ENCODE data around the gene VILL. TPM values are rescaled to one million over a fixed set of nuclear protein-coding genes. Genes with fewer than 3 reads are reported as not detected.

Gene VILL
- total RNA-seq, 1 experiment from 2014 or later = 7.1 TPM

DNA sequence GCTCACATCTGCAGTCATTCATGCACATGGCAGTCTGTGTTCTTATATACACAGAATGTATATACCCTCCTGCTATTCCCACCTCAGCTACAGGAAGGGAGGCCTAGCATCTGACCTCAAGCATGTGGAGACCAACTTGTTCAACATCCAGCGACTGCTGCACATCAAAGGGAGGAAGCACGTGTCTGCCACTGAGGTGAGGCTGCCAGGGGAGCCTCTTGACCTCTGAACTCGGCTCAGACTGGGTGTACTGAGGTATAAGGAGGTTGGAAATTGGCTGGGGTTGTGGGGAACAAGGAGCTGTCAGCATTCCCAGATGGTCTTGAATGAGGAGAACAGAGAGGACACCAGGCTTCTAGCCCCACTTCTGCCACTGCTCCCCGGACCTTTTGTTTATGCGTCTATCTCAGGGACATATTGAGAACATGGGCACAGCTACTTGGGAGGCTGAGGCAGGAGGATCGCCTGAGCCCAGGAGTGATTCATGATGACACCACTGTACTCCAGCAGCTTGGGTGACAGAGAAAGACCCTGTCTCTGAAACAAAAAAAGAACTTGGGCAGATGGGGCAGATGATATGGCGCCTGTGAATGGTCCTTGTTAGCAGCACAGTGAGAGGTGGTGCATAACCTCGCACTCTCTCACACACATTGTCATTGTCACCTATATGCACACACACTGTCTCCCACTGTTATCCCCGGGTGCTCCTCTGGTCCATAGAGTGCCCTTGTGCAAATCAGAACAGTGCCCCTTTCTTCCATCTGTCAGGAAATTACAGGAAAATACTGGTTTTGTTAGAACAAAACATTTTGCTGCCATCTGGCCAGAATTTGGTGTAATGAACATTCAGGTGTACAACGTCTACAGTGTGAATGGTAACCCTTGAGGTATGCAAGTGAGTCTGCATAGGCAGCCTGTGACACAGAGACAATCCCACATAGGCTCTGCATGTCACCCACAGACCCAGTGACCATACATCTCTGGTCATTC is 5.4 kb downstream of the VILL start:
- DNase-seq (ENCODE audit: low spot score) = peak; percentile 93

DNA sequence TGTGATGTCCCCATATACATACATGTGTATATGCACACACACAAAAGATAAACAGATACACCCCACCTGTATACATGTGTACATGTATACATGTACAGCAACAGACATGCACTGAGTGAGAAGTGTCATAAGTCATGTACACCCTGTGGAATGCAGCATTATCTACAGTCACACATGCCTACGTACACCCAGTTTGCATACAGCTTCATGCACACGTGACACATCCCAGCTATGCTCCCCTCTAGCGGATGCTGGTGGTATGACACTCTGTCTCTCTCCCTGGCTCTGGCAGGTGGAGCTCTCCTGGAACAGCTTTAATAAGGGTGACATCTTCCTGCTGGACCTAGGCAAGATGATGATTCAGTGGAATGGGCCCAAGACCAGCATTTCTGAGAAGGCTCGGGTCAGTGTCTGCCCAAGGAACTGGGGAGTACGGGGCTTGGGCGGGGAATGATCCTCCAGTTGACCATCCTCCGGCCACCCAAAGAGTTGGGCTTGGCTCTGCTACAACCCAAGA is 6.3 kb downstream of the VILL start:
- DNase-seq (ENCODE audit: low spot score) = peak; percentile 77
- in situ Hi-C loops (cut with HindIII; ENCODE audit: low sequenced_read_pairs) = no loop called here

More for the DNA sequence above, 5.4 kb downstream of the VILL start:
- in situ Hi-C loops (cut with HindIII; ENCODE audit: low sequenced_read_pairs) = no loop called here

DNA sequence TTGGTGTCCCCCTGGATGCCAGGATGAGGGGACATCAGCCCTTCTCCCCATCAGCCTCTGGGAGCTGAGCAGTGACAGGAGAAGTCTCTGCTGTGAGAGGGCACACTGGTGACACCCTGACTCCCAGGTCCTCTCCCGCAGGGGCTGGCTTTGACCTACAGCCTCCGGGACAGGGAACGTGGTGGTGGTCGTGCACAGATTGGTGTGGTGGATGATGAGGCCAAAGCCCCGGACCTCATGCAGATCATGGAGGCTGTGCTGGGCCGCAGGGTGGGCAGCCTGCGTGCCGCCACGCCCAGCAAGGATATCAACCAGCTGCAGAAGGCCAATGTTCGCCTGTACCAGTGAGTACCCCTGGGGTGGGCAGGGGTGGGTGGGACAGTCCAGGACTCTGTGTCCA is 6.8 kb downstream of the VILL start:
- DNase-seq (ENCODE audit: low spot score) = no peak
- in situ Hi-C loops (cut with HindIII; ENCODE audit: low sequenced_read_pairs) = no loop called here

DNA sequence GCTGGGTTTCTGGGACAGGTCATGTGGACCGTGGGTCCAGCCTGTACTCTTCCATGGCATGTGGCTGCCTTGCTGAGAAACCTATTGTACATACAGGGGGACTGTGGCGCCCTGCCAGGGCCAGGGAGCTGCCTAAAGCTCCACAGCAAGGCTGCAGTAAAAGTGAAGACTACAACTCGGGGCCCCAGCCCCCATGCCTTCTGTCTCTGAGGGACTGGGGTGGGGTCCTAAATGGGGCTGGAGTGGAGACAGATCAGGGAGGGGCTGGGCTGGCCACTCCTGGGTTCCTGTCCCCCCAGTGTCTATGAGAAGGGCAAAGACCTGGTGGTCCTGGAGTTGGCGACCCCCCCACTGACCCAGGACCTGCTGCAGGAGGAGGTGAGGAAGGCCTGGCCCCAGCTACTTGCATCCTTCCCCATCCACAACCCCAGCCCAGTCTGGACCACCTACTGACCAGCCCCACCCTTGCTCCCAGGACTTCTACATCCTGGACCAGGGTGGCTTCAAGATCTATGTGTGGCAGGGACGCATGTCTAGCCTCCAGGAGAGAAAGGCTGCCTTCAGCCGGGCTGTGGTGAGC is 7.3 kb downstream of the VILL start:
- DNase-seq (ENCODE audit: low spot score) = no peak
- in situ Hi-C loops (cut with HindIII; ENCODE audit: low sequenced_read_pairs) = no loop called here

DNA sequence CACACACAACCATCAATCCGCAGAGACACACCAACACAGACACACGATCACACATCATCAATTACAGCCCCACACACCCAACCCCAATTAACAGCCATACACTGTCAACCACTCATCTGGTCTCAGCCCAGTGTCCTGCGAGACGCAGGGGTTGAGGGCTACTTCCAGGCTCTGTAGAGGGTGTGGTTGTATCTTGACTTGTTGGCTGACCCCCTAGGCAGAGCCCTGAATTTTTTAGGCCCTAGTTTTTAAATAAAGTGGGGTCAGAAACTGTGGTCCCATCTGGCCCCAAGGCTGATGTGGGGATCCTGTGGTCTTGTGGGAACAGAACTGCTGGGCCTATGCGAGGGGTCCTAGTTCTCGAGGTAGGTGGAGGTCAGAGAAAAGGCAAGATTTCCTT is 9.2 kb downstream of the VILL start:
- no peak for DNase-seq (ENCODE audit: low spot score)
- in situ Hi-C loops (cut with HindIII; ENCODE audit: low sequenced_read_pairs) = no loop called here

DNA sequence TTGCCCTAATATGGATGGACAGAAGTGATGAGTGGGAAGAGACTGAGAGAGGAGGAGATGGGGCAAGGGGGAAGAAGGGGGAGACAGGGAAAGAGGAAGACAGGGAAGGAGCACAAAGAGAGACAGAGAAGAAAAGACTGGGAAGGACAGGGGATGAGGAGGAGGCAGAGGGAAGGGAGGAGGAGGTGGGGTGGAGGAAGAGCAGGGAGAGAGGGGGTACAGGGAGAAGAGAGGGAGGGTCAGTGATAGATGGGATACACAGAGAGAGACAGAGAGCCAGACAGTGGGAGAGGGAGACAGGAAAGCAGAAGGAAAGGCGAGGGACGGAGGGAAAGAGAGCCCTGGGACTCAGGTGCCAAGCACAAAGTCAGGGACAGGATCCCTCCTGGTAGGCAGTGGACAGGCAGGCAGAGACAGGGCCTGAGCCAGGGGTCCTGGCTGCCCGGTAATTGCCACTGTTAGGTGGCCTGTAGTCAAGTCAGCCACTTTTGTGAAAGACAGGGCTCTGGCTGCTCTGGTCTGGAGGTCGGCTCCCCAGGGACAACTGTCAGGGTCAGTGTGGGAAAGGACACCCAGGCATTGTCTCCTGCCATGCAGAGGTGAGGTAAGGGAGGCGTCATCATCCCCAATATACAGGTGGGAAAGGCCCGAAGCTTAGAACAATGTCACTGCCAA is 9.8 kb downstream of the VILL start:
- DNase-seq (ENCODE audit: low spot score) = no peak
- in situ Hi-C loops (cut with HindIII; ENCODE audit: low sequenced_read_pairs) = no loop called here

DNA sequence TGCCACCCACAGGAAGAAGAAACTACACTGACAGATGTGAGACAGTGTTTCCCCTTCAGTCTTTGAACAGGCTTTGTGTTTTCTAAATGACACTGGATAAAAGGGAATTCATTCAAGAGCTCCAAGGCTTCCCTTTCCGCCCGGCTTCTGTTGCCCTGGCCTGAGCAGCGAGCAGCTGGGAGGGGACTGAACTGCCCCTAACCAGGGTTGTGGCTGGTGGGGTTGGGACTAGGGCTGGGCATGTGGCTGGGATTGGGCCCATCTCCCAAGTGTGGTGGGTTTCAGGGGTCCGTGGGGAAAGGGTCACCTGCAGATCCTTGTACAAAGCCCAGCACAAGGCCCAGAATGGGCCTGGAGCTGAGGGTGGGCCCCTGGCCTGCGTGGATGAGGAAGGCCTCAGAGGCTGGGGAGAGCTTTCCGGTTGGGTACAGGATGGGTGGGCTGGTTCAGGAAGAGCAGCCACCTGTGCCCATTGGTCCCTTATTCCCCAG is 10.4 kb downstream of the VILL start:
- no peak for DNase-seq (ENCODE audit: low spot score)
- in situ Hi-C loops (cut with HindIII; ENCODE audit: low sequenced_read_pairs) = no loop called here

DNA sequence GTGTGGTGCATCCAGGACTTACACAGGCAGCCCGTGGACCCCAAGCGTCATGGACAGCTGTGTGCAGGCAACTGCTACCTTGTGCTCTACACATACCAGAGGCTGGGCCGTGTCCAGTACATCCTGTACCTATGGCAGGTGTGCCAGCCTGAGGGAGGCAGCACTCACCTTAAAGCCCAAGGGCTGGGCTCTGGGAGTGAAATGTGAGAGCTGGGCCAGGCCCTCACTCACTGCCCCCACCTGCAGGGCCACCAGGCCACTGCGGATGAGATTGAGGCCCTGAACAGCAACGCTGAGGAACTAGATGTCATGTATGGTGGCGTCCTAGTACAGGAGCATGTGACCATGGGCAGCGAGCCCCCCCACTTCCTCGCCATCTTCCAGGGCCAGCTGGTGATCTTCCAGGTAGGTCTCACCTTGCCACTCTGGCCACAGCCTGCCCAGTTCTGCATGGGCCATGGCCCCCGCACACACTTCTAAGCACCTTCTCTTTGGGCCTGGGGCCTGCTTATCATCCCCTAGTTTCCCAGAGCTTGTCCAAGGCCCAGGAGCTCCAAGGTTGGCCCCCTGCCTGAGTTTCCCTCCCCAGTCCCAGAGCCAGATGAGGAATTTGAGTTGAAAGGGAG is 11.0 kb downstream of the VILL start:
- in situ Hi-C loops (cut with HindIII; ENCODE audit: low sequenced_read_pairs) = no loop called here
- DNase-seq (ENCODE audit: low spot score) = no peak

DNA sequence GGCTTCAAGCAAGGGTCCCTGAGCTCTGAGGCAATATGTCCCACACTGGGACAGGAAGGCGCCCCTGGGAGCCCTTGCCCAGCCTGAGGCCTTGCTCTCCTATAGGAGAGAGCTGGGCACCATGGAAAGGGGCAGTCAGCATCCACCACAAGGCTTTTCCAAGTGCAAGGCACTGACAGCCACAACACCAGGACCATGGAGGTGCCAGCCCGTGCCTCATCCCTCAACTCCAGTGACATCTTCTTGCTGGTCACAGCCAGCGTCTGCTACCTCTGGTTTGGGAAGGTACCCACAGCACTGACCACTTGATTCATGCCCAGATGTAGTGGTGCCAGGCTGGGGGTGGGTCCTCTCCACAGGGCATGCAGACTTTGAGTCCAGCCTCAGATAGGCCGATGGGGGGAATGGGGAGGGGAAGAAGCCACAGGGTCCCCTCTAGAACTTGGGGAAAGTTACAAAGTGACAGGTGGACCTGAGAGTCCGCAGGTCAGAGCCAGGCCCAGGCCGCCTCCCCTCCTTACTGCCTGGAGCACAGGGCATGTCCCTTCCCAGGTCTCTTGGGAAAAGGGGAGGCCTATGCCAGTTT is 11.8 kb downstream of the VILL start:
- no peak for DNase-seq (ENCODE audit: low spot score)
- in situ Hi-C loops (cut with HindIII; ENCODE audit: low sequenced_read_pairs) = no loop called here

DNA sequence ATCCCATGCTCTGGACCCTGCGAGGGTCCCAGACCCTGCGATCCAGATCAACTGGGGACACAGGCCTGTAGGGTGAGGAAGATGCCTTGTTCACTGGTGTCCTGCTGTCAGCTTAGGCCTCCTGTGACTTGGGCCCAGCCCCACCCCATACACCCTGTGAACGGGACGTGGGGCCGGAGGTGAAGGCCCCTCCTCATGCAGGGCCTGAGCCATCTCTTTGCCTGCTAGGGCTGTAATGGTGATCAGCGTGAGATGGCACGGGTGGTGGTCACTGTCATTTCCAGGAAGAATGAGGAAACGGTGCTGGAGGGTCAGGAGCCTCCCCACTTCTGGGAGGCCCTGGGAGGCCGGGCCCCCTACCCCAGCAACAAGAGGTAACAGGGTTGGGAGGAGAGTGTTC is 12.4 kb downstream of the VILL start:
- in situ Hi-C loops (cut with HindIII; ENCODE audit: low sequenced_read_pairs) = no loop called here

DNA sequence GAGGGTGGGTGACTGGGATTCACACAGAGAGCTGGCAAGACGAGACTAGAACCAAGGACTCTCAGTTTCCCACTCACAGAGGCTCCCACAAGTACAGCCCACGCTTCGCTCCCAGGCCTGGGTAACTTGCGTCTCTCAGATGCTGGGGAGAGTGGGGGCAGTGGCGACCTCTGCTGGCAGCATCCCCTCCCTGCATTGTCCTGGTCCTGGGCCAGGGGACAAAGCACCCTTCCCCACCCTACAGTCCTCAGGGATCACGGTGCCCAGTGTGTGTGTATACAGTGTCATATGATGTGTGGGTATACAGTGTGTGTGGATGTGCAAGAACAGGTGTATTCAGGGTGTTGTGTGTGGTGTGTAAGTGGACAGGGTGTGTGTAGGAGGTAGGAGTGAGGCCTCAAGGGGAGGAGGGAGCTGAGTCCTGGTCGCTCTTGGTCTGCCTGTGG is 12.8 kb downstream of the VILL start:
- DNase-seq (ENCODE audit: low spot score) = peak; percentile 39
- in situ Hi-C loops (cut with HindIII; ENCODE audit: low sequenced_read_pairs) = no loop called here

More for the DNA sequence above, 12.4 kb downstream of the VILL start:
- no peak for DNase-seq (ENCODE audit: low spot score)

DNA sequence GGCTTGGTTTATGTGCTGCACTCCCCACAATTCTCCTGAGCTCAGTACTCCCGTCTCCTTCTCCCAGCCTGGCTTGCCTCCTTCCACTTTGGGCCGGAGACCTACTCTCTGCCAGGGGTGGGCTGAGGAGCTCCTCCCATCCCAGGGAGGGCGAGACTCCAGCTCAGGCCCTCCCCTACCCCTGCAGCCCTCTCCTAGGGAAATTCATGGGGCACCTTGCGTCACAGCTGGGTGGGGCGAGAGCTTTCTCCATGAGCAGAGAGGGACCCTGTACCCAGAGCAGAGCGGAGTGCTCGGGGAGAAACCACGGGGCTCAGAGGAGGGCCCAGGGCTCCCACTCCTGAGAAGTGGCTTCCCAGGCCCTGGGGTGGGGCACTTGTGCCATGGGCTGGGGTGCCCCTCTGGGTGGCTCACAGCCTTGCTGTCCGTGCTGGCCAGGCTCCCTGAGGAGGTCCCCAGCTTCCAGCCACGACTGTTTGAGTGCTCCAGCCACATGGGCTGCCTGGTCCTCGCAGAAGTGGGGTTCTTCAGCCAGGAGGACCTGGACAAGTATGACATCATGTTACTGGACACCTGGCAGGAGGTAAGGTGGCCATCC is 13.3 kb downstream of the VILL start:
- no peak for DNase-seq (ENCODE audit: low spot score)
- in situ Hi-C loops (cut with HindIII; ENCODE audit: low sequenced_read_pairs) = no loop called here

DNA sequence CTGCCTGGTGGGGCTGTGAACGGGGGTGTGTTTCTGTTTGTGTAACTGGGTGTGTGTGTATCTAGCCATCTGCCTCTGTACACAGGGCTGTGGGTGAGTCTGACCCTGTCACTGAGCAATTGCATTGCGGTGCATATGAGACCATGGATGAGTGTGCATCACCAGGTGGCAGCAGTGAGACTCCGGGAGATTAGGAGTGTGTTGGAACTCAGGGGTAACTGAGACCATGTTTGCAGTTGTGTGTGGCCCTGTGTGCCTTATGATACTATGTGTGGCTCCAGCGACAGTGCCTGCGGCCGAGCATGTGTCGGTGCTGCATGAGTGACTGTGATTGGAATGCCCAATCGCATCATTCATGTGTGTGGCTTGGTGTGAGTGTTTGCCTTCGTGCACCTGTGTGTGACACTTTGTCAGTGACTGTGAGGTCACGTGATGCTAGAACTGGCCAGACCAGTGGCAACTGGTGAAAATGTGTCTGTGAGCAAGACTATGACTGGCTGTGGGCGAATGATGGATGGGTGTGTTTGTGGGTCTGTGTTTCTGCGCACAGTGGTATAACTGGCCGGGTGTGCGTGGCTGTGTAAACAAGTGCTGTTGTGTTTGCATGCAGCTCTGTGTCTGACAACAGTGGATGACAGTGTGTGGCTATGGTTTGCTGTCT is 14.0 kb downstream of the VILL start:
- in situ Hi-C loops (cut with HindIII; ENCODE audit: low sequenced_read_pairs) = no loop called here
- peak; percentile 79 for DNase-seq (ENCODE audit: low spot score)

DNA sequence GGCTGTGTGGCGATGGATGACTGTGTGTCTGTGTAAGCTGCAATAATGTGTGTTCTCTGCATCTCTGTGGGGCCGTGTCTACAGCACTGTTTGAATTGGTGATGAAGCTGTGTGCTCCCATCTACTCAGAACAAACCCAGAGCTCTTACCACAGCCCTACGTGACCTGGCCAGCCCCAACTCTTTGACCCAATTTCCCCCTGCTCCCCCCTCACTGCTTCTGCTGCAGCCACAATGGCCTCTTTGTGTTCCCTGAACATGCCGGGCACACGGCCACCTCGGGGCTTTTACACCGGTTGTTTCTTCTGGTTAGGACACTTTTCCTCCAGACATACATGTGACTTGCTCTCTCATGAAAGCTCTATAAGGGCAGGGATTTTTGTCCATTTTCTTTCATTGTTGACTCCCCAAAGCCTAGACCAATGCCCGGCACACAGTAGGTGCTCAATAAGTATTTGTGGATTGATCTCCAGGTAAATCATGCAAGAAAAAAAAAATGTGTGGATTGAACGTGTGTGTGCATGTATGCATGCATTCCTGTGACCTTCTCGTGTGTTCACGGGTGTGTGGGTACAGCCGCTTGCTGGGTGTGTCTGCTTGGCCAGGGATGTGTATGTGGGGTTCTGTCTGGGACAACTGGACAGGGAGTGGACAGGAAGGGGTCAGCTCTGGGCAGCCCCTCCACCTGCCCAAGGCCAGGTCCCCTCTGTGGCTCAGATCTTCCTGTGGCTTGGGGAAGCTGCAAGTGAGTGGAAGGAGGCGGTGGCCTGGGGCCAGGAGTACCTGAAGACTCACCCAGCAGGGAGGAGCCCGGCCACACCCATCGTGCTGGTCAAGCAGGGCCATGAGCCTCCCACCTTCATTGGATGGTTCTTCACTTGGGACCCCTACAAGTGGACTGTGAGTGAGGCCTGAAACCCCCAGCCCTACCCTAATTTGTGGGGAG is 14.8 kb downstream of the VILL start:
- DNase-seq (ENCODE audit: low spot score) = peak; percentile 58
- in situ Hi-C loops (cut with HindIII; ENCODE audit: low sequenced_read_pairs) = no loop called here

DNA sequence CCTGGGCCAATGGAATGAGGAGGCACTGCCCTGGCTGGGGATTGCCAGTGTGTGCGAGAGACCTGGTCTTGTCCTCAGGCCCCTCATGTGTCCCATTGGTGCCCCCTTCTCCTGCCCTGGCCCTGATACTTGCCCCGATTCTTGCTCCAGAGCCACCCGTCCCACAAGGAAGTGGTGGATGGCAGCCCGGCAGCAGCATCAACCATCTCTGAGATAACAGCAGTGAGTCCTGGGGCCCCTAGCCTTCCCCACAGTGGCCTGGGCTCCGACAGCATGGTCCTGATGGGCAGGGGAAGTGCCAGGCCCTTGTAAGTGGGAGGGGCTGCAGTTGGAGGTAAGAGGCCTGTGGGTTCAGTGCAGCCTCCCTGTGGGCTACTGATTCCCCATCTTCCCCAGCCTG is 15.4 kb downstream of the VILL start:
- in situ Hi-C loops (cut with HindIII; ENCODE audit: low sequenced_read_pairs) = no loop called here

DNA sequence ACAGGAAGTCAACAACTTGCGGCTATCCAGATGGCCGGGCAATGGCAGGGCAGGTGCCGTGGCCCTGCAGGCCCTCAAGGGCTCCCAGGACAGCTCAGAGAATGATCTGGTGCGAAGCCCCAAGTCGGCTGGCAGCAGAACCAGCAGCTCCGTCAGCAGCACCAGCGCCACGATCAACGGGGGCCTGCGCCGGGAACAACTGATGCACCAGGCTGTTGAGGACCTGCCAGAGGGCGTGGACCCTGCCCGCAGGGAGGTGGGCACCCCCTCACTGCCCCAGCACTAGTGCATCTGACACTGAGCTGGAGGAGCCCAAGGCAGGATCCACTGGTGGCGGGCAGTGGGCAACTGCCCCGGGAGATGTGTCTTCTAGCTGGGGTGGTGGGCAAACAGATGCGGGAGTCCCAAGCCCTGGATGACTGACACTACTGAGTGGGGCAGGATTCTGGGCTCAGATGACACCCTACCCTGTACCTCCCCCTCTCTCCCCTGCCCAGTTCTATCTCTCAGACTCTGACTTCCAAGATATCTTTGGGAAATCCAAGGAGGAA is 15.9 kb downstream of the VILL start:
- DNase-seq (ENCODE audit: low spot score) = no peak
- in situ Hi-C loops (cut with HindIII; ENCODE audit: low sequenced_read_pairs) = no loop called here

More for the DNA sequence above, 15.4 kb downstream of the VILL start:
- DNase-seq (ENCODE audit: low spot score) = no peak

DNA sequence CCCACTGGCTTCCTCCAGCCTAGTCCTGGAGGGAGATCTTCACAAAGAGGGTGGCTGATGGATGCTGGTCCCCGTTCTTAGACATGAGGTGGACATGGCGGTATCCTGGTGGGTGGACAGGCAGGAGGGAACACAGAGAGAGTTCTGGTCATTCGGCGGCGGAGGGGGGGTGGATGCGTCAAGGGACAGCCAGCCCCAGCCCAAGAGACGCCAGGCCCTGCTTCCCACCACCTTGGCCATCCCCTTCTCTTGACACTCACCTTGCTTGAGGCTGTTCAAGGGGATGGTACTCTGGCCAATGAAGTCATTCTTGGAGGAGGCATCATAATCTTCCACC is 17.1 kb downstream of the VILL start:
- DNase-seq (ENCODE audit: low spot score) = no peak
- in situ Hi-C loops (cut with HindIII; ENCODE audit: low sequenced_read_pairs) = no loop called here
